Measurements from ENCODE around the gene TNRC18.

Gene TNRC18

GRCh38 chr7:5457245-5457735 lies 33.7 kb upstream of the TNRC18 start:
- Histone ChIP-seq H3K27me3 (ENCODE audit: control insufficient read depth, insufficient read depth, low read length) (no peaks in the 10 kb centered on the region), H3K36me3 (ENCODE audit: control insufficient read depth, insufficient read depth, low read length) (no peaks in the 10 kb centered on the region), H3K4me1 (ENCODE audit: control insufficient read depth, insufficient read depth, low read length) (peaks cover 3% of the 10 kb centered on the region), H3K9me3 (ENCODE audit: control insufficient read depth, insufficient read depth, low read length) (no peaks in the 10 kb centered on the region), H3K9ac (ENCODE audit: low read depth, low read length) (no peak overlapping the region), H3K4me3 (ENCODE audit: low read depth, low read length) (no peak overlapping the region)

DNA sequence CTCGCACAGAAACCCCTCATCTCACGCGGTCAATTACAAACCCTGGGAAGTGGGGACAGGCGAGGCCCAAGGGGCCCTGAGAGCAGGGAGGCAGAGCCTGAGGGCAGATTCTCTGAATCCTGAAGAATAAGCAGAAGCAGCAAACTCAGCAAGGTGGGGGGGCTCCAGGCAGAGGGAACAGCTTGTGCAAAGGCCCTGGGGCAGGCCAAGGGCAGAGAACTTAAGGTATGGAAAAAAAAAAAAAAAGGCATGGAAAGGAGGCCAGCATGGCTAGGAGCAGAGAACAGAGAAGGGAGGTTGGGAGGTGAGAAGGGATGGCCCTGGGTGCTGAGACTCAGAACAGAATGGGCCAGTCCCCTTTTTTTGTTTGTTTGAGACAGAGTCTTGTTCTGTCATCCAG lies 32.8 kb upstream of the TNRC18 start:
- Histone ChIP-seq H3K36me3 (ENCODE audit: control insufficient read depth, insufficient read depth, low read length) (no peaks in the 10 kb centered on the region), H3K9me3 (ENCODE audit: control insufficient read depth, insufficient read depth, low read length) (no peaks in the 10 kb centered on the region), H3K4me1 (ENCODE audit: control insufficient read depth, insufficient read depth, low read length) (peaks cover 3% of the 10 kb centered on the region), H3K27me3 (ENCODE audit: control insufficient read depth, insufficient read depth, low read length) (no peaks in the 10 kb centered on the region), H3K9ac (ENCODE audit: low read depth, low read length) (no peak overlapping the region), H3K4me3 (ENCODE audit: low read depth, low read length) (no peak overlapping the region)

DNA sequence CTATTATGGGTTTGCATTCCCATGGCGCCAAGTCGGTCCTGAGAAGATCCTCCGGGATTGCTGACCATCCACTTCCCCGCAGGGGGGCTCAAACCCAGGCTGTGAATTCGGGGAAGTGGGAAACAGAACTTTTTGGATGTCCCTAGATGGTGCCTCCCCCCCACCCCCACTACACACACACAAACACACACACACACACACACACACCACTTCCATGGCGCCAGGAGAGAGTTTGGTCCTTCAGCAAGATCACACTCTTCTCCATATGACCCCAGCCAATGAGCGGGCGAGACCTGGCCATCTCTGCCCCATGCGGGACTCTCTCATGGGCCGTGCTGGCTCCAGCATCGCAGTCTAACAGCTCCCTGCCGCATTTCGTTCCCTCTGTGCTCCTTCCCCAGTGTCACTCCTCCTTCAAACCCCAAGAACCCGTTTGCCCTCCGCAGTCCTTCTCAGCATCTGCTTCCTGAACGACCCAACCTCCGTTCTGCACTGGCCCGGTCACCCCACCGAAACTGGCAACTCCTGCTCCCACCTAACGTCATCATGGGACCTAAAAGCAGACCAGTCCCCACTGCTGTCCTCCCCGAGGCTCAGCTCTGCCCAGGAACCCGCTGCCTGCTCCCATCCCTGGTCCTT lies 32.1 kb upstream of the TNRC18 start:
- H3K27me3 ChIP-seq (ENCODE audit: control insufficient read depth, insufficient read depth, low read length), result no peaks in the 10 kb centered on the region
- no peaks in the 10 kb centered on the region for H3K9me3 ChIP-seq (ENCODE audit: control insufficient read depth, insufficient read depth, low read length)
- H3K4me3 ChIP-seq (ENCODE audit: low read depth, low read length), result no peak overlapping the region
- no peaks in the 10 kb centered on the region for H3K36me3 ChIP-seq (ENCODE audit: control insufficient read depth, insufficient read depth, low read length)
- peaks cover 3% of the 10 kb centered on the region for H3K4me1 ChIP-seq (ENCODE audit: control insufficient read depth, insufficient read depth, low read length)
- H3K9ac ChIP-seq (ENCODE audit: low read depth, low read length), result no peak overlapping the region

- H3K36me3 ChIP-seq (ENCODE audit: control insufficient read depth, insufficient read depth, low read length), result no peaks in the 10 kb centered on the region
- H3K9ac ChIP-seq (ENCODE audit: low read depth, low read length), result no peak overlapping the region
- no peak overlapping the region for H3K4me3 ChIP-seq (ENCODE audit: low read depth, low read length)
- no peaks in the 10 kb centered on the region for H3K9me3 ChIP-seq (ENCODE audit: control insufficient read depth, insufficient read depth, low read length)
- no peaks in the 10 kb centered on the region for H3K27me3 ChIP-seq (ENCODE audit: control insufficient read depth, insufficient read depth, low read length)
- peaks cover 3% of the 10 kb centered on the region for H3K4me1 ChIP-seq (ENCODE audit: control insufficient read depth, insufficient read depth, low read length)
Measured at GRCh38 chr7:5455175-5455574, 31.5 kb upstream of the TNRC18 start.

DNA sequence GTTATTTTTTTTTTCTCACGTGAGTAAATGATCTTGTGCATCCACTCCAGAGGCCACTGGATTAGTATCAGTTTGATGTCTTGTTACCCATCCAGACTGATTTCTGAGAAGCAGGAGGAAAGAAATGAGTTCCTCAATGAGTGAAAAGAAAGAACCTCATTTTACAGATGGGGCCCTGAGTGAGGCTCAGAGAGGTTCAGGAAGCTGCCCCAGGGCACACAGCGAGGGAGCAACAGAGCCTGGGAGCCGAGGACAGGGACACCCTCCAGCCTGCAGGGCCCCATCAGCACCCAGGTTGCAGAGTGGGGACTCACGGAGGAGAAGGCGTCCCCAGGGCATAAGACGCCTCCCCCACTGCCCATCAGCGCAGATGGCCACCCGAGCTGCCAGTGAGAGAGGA lies 30.9 kb upstream of the TNRC18 start:
- Histone ChIP-seq H3K27me3 (ENCODE audit: control insufficient read depth, insufficient read depth, low read length) (no peaks in the 10 kb centered on the region), H3K4me1 (ENCODE audit: control insufficient read depth, insufficient read depth, low read length) (peaks cover 3% of the 10 kb centered on the region), H3K36me3 (ENCODE audit: control insufficient read depth, insufficient read depth, low read length) (no peaks in the 10 kb centered on the region), H3K9me3 (ENCODE audit: control insufficient read depth, insufficient read depth, low read length) (no peaks in the 10 kb centered on the region), H3K4me3 (ENCODE audit: low read depth, low read length) (no peak overlapping the region), H3K9ac (ENCODE audit: low read depth, low read length) (no peak overlapping the region)

GRCh38 chr7:5453566-5454075 lies 30.0 kb upstream of the TNRC18 start:
- Histone ChIP-seq H3K9me3 (ENCODE audit: control insufficient read depth, insufficient read depth, low read length) (no peaks in the 10 kb centered on the region), H3K4me1 (ENCODE audit: control insufficient read depth, insufficient read depth, low read length) (peaks cover 3% of the 10 kb centered on the region), H3K36me3 (ENCODE audit: control insufficient read depth, insufficient read depth, low read length) (no peaks in the 10 kb centered on the region), H3K4me3 (ENCODE audit: low read depth, low read length) (no peak overlapping the region), H3K27me3 (ENCODE audit: control insufficient read depth, insufficient read depth, low read length) (no peaks in the 10 kb centered on the region), H3K9ac (ENCODE audit: low read depth, low read length) (no peak overlapping the region)

GRCh38 chr7:5452937-5453540 lies 29.4 kb upstream of the TNRC18 start:
- Histone ChIP-seq H3K9ac (ENCODE audit: low read depth, low read length) (no peak overlapping the region), H3K9me3 (ENCODE audit: control insufficient read depth, insufficient read depth, low read length) (no peaks in the 10 kb centered on the region), H3K4me3 (ENCODE audit: low read depth, low read length) (no peak overlapping the region), H3K27me3 (ENCODE audit: control insufficient read depth, insufficient read depth, low read length) (no peaks in the 10 kb centered on the region), H3K36me3 (ENCODE audit: control insufficient read depth, insufficient read depth, low read length) (no peaks in the 10 kb centered on the region), H3K4me1 (ENCODE audit: control insufficient read depth, insufficient read depth, low read length) (peaks cover 3% of the 10 kb centered on the region)

- Histone ChIP-seq H3K27me3 (ENCODE audit: control insufficient read depth, insufficient read depth, low read length) (no peaks in the 10 kb centered on the region), H3K9ac (ENCODE audit: low read depth, low read length) (no peak overlapping the region), H3K4me1 (ENCODE audit: control insufficient read depth, insufficient read depth, low read length) (peaks cover 3% of the 10 kb centered on the region), H3K9me3 (ENCODE audit: control insufficient read depth, insufficient read depth, low read length) (no peaks in the 10 kb centered on the region), H3K4me3 (ENCODE audit: low read depth, low read length) (no peak overlapping the region), H3K36me3 (ENCODE audit: control insufficient read depth, insufficient read depth, low read length) (no peaks in the 10 kb centered on the region)
Measured at GRCh38 chr7:5452470-5452899, 28.9 kb upstream of the TNRC18 start.

GRCh38 chr7:5451391-5451790 lies 27.8 kb upstream of the TNRC18 start:
- no peaks in the 10 kb centered on the region for H3K9me3 ChIP-seq (ENCODE audit: control insufficient read depth, insufficient read depth, low read length)
- H3K9ac ChIP-seq (ENCODE audit: low read depth, low read length), result no peak overlapping the region
- no peaks in the 10 kb centered on the region for H3K36me3 ChIP-seq (ENCODE audit: control insufficient read depth, insufficient read depth, low read length)
- H3K4me3 ChIP-seq (ENCODE audit: low read depth, low read length), result no peak overlapping the region
- H3K4me1 ChIP-seq (ENCODE audit: control insufficient read depth, insufficient read depth, low read length), result peaks cover 3% of the 10 kb centered on the region
- no peaks in the 10 kb centered on the region for H3K27me3 ChIP-seq (ENCODE audit: control insufficient read depth, insufficient read depth, low read length)

- no peak overlapping the region for H3K9ac ChIP-seq (ENCODE audit: low read depth, low read length)
- H3K36me3 ChIP-seq (ENCODE audit: control insufficient read depth, insufficient read depth, low read length), result no peaks in the 10 kb centered on the region
- H3K27me3 ChIP-seq (ENCODE audit: control insufficient read depth, insufficient read depth, low read length), result no peaks in the 10 kb centered on the region
- H3K4me3 ChIP-seq (ENCODE audit: low read depth, low read length), result no peak overlapping the region
- no peaks in the 10 kb centered on the region for H3K9me3 ChIP-seq (ENCODE audit: control insufficient read depth, insufficient read depth, low read length)
- peaks cover 3% of the 10 kb centered on the region for H3K4me1 ChIP-seq (ENCODE audit: control insufficient read depth, insufficient read depth, low read length)
Measured at GRCh38 chr7:5450549-5451327, 27.1 kb upstream of the TNRC18 start.

- Histone ChIP-seq H3K4me1 (ENCODE audit: control insufficient read depth, insufficient read depth, low read length) (peaks cover 3% of the 10 kb centered on the region), H3K9me3 (ENCODE audit: control insufficient read depth, insufficient read depth, low read length) (no peaks in the 10 kb centered on the region), H3K27me3 (ENCODE audit: control insufficient read depth, insufficient read depth, low read length) (no peaks in the 10 kb centered on the region), H3K36me3 (ENCODE audit: control insufficient read depth, insufficient read depth, low read length) (no peaks in the 10 kb centered on the region), H3K4me3 (ENCODE audit: low read depth, low read length) (no peak overlapping the region), H3K9ac (ENCODE audit: low read depth, low read length) (no peak overlapping the region)
Measured at GRCh38 chr7:5448378-5449037, 24.9 kb upstream of the TNRC18 start.

Measured in iPS-15b (cell line).